ENCODE measurements around the gene ACTR8.

The ACTR8 gene

DNA sequence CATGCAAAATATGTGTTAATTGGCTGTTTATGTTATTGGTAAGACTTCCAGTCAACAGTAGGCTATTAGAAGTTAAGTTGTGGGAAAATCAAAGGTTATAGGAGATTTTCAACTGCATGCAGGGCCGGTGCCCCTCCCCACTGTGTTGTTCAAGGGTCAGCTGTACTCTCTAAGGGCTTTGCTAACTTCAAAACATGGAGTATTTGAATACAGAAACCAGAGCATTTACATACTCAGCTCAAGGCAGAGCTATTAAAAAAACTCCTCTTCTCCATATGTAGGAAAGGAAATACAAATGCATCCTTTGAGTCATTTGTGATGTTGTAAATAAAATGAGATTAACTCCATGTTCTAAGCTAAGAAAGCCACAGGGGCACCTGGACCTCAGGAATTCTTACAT is 18.8 kb downstream of the ACTR8 start:
- no peak for DNase-seq (ENCODE audit: low read depth)
- H3K4me3 ChIP-seq (ENCODE audit: low read length) = no peak overlapping the region
- TF ChIP-seq, protein P1, sequence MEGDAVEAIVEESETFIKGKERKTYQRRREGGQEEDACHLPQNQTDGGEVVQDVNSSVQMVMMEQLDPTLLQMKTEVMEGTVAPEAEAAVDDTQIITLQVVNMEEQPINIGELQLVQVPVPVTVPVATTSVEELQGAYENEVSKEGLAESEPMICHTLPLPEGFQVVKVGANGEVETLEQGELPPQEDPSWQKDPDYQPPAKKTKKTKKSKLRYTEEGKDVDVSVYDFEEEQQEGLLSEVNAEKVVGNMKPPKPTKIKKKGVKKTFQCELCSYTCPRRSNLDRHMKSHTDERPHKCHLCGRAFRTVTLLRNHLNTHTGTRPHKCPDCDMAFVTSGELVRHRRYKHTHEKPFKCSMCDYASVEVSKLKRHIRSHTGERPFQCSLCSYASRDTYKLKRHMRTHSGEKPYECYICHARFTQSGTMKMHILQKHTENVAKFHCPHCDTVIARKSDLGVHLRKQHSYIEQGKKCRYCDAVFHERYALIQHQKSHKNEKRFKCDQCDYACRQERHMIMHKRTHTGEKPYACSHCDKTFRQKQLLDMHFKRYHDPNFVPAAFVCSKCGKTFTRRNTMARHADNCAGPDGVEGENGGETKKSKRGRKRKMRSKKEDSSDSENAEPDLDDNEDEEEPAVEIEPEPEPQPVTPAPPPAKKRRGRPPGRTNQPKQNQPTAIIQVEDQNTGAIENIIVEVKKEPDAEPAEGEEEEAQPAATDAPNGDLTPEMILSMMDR (conservative IDR thresholded peaks at IDR 0.05; ENCODE audit: low read depth, low read length) = no peak

DNA sequence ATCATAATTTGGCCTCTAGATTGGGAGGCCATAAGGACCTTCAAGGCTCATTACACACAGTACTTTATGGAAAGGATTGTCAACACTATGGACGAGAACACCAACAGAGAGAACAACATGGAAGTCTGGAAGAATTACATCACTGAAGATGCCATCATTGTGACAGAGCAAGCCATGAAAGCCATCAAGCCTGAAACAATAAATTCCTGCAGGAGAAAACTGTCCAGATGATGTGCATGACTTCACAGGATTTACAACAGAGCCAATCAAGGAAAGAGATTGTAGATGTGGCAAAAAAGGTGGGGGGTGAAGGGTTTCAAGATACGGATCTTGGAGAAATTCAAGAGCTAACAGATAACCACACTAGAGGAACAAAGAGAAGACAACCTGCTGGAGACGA is 19.7 kb downstream of the ACTR8 start:
- no peak for DNase-seq (ENCODE audit: low read depth)
- TF ChIP-seq, protein P1 (conservative IDR thresholded peaks at IDR 0.05; ENCODE audit: low read depth, low read length) = no peak
- H3K4me3 ChIP-seq (ENCODE audit: low read length) = no peak overlapping the region

DNA sequence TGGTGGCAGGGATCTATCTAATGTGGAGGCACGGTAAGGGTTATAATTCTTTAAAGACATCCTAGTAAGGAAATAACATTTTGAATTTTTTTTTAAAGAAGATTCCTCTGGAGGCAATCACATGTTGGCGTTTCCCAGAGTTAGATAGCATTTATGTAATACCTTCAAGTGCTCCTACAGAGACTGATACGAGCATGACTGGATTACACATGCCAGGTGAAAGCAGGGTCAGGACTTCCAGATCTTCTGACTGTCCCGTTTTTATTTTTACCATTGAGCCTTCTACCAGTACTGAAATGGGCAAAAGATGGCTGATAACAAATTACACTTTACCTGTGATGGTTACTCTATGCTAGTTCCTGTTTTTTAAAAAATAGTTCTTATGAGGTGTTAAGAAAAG is 21.8 kb downstream of the ACTR8 start:
- TF ChIP-seq, protein P1 (conservative IDR thresholded peaks at IDR 0.05; ENCODE audit: low read depth, low read length) = no peak
- DNase-seq (ENCODE audit: low read depth) = no peak

DNA sequence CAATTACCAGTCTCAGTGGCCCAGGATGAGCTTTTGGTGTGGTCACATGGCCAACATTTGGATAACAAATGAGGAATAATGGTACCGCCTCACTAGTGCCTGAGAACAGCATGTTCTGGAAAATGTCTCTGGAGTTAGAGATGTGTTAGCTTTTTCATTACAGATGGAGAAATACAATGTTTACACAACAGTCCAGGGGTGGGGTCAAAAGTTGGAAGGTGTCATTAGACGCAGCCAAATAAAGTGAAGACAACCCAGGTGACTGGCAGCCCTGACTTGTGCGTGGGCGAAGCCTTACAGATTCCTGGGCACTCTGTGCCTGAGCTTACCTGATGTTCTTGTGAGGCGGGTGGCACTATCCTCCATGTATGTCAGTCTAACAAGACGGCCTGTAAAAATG is 22.8 kb downstream of the ACTR8 start:
- no peak overlapping the region for H3K4me3 ChIP-seq (ENCODE audit: low read length)
- no peak for DNase-seq (ENCODE audit: low read depth)
- TF ChIP-seq, protein P1 (conservative IDR thresholded peaks at IDR 0.05; ENCODE audit: low read depth, low read length) = no peak

More for the DNA sequence above, 21.8 kb downstream of the ACTR8 start:
- no peak overlapping the region for H3K4me3 ChIP-seq (ENCODE audit: low read length)

DNA sequence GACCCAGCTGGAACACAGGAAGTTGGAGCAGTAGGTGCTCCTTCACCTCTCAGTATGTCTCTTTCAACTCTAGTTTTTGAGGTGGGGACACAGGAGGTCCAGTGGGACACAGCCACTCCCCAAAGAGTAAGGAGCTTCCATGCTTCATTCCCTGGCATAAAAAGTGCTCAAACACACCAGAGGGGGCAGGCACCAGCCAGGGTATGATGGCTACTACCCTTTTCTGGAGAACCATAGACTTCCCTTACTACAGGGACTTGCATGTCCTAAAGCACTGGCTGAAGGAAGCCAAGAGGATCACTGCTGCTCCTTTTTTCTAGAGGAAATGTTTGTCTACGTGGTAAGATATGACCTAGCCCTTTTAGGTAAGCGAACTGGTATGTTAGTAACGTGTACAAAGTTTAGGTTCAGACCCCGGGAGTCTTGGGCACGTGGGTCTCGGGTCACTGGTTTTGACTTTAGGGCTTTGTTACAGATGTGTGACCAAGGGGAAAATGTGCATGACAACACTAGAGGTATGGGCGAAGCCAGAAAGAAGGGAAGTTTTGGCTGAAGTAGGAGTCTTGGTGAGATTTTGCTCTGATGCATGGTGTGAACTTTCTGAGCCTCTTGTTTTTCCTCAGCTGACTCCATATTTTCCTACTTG is 23.7 kb downstream of the ACTR8 start:
- no peak overlapping the region for H3K4me3 ChIP-seq (ENCODE audit: low read length)
- TF ChIP-seq, protein P1 (conservative IDR thresholded peaks at IDR 0.05; ENCODE audit: low read depth, low read length) = no peak
- no peak for DNase-seq (ENCODE audit: low read depth)

DNA sequence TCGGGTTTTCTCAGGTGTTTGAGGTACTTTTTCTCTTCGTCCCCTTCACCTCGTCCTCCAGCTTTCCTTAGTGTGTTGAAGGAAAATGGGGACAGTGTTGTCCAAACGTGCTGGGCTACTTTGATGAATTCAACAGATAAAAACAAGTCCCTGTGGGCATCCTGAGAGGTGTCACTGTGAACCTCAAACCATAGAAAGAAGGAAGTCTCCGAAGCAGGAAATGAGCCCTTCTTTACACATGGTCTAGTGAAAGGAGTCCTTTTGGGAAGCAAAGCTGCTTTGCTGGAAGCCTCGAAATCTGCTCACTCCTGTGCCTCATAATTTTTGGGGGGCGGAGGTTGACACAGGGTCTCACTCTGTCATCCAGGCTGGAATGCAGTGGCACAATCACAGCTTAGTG is 25.0 kb downstream of the ACTR8 start:
- TF ChIP-seq, protein P1 (conservative IDR thresholded peaks at IDR 0.05; ENCODE audit: low read depth, low read length) = no peak
- DNase-seq (ENCODE audit: low read depth) = no peak

DNA sequence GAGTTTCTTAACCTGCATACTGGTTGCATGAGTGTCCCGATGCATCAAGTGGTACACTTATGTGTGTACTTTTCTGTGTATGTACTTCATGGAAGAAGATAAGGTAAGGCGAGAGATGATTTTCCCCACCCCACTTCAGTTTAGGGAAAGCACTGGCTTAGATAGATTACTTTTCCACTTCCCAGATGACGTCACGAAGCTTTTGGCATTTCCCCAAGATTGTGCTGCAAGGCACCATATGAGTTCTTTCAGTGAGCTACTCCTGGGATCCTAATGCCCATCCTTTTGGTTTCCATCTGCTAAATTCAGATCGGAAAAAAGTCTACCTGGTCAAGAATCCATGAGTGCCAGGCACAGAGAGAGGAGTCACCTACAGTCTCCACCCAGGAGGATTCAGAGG is 31.1 kb downstream of the ACTR8 start:
- TF ChIP-seq, protein P1 (conservative IDR thresholded peaks at IDR 0.05; ENCODE audit: low read depth, low read length) = no peak
- no peak for DNase-seq (ENCODE audit: low read depth)

More for the DNA sequence above, 25.0 kb downstream of the ACTR8 start:
- no peak overlapping the region for H3K4me3 ChIP-seq (ENCODE audit: low read length)

More for the DNA sequence above, 31.1 kb downstream of the ACTR8 start:
- no peak overlapping the region for H3K4me3 ChIP-seq (ENCODE audit: low read length)
